ENCODE data around the gene VEZT. TPM values are rescaled to one million over a fixed set of nuclear protein-coding genes. Genes with fewer than 3 reads are reported as not detected.

The VEZT gene
- total RNA-seq, 1 donor from 2014 or later = 148 TPM

- no peak for DNase-seq
- peaks cover 9% of the 10 kb centered on the region for H3K27me3 Mint-ChIP-seq (ENCODE audit: unreplicated experiment)
Measured at GRCh38 chr12:95220190-95220589, 2.6 kb downstream of the VEZT start.

GRCh38 chr12:95220726-95221125 is 3.1 kb downstream of the VEZT start:
- Mint-ChIP-seq H3K9me3 (ENCODE audit: unreplicated experiment) (peaks cover 14% of the 10 kb centered on the region), H3K4me1 (ENCODE audit: low read depth, unreplicated experiment) (peaks cover 7% of the 10 kb centered on the region), H3K4me3 (ENCODE audit: unreplicated experiment) (peak overlapping the region; percentile 97), H3K27me3 (ENCODE audit: unreplicated experiment) (peaks cover 9% of the 10 kb centered on the region), H3K27ac (ENCODE audit: unreplicated experiment) (no peak overlapping the region), H3K36me3 (ENCODE audit: unreplicated experiment) (no peaks in the 10 kb centered on the region)
- no peak for TF ChIP-seq CTCF (IDR thresholded peaks at IDR 0.05; ENCODE audit: partially characterized antibody, unreplicated experiment)
- no peak for DNase-seq

More at GRCh38 chr12:95220190-95220589, 2.6 kb downstream of the VEZT start:
- H3K27ac Mint-ChIP-seq (ENCODE audit: unreplicated experiment) = no peak overlapping the region
- peak overlapping the region; percentile 97 for H3K4me3 Mint-ChIP-seq (ENCODE audit: unreplicated experiment)
- H3K9me3 Mint-ChIP-seq (ENCODE audit: unreplicated experiment) = peaks cover 14% of the 10 kb centered on the region
- H3K4me1 Mint-ChIP-seq (ENCODE audit: low read depth, unreplicated experiment) = peaks cover 9% of the 10 kb centered on the region
- H3K36me3 Mint-ChIP-seq (ENCODE audit: unreplicated experiment) = no peaks in the 10 kb centered on the region
- no peak for TF ChIP-seq CTCF (IDR thresholded peaks at IDR 0.05; ENCODE audit: partially characterized antibody, unreplicated experiment)

GRCh38 chr12:95224202-95225170 is 6.9 kb downstream of the VEZT start:
- Mint-ChIP-seq H3K27me3 (ENCODE audit: unreplicated experiment) (no peaks in the 10 kb centered on the region), H3K4me1 (ENCODE audit: low read depth, unreplicated experiment) (peaks cover 7% of the 10 kb centered on the region), H3K36me3 (ENCODE audit: unreplicated experiment) (no peaks in the 10 kb centered on the region), H3K27ac (ENCODE audit: unreplicated experiment) (no peak overlapping the region), H3K9me3 (ENCODE audit: unreplicated experiment) (no peaks in the 10 kb centered on the region), H3K4me3 (ENCODE audit: unreplicated experiment) (no peak overlapping the region)
- TF ChIP-seq CTCF (IDR thresholded peaks at IDR 0.05; ENCODE audit: partially characterized antibody, unreplicated experiment) = no peak
- no peak for DNase-seq

GRCh38 chr12:95225645-95226212 is 8.1 kb downstream of the VEZT start:
- Mint-ChIP-seq H3K9me3 (ENCODE audit: unreplicated experiment) (no peaks in the 10 kb centered on the region), H3K4me1 (ENCODE audit: low read depth, unreplicated experiment) (peaks cover 6% of the 10 kb centered on the region), H3K27me3 (ENCODE audit: unreplicated experiment) (no peaks in the 10 kb centered on the region), H3K4me3 (ENCODE audit: unreplicated experiment) (no peak overlapping the region), H3K27ac (ENCODE audit: unreplicated experiment) (no peak overlapping the region), H3K36me3 (ENCODE audit: unreplicated experiment) (no peaks in the 10 kb centered on the region)
- no peak for TF ChIP-seq CTCF (IDR thresholded peaks at IDR 0.05; ENCODE audit: partially characterized antibody, unreplicated experiment)
- no peak for DNase-seq
